Fibroblast of mammary gland (primary cell): ENCODE results near the gene KMT2C.

Experiments used
- DNase-seq: peaks from one replicate; pipeline ENCODE4 v3.0.0-alpha.2; 2010; ENCODE audit warnings: low read depth
- H3K4me3 ChIP-seq: 2 replicates; pipeline ENCODE4 v1.5.1; 2011; ENCODE audit warnings: low read depth, mild to moderate bottlenecking, low read length, moderate library complexity; ENCODE audit not compliant: control insufficient read depth
- CTCF ChIP-seq: conservative IDR thresholded peaks from 2 replicates; pipeline ENCODE4 v1.5.1; 2011; ENCODE audit warnings: low read depth, low read length, inconsistent platforms; ENCODE audit not compliant: control insufficient read depth, insufficient read depth

The KMT2C gene

GRCh38 chr7:152137476-152138025, 298.3 kb downstream of the KMT2C start:
- DNase-seq: peak; percentile 1
- no peak overlapping the region for H3K4me3 ChIP-seq
- no peak for TF ChIP-seq CTCF

GRCh38 chr7:152136686-152137085, 299.1 kb downstream of the KMT2C start:
- peak; percentile 50 for DNase-seq

GRCh38 chr7:152133804-152134203, 302.0 kb downstream of the KMT2C start:
- DNase-seq: no peak
- no peak overlapping the region for H3K4me3 ChIP-seq
- no peak for TF ChIP-seq CTCF

More at GRCh38 chr7:152136686-152137085, 299.1 kb downstream of the KMT2C start:
- TF ChIP-seq CTCF: no peak
- H3K4me3 ChIP-seq: no peak overlapping the region

- H3K4me3 ChIP-seq: no peak overlapping the region
- DNase-seq: no peak
- no peak for TF ChIP-seq CTCF
These were observed 303.0 kb downstream of the KMT2C start for GRCh38 chr7:152132812-152133211.

- TF ChIP-seq CTCF: no peak
- H3K4me3 ChIP-seq: no peak overlapping the region
- no peak for DNase-seq
These were observed 303.8 kb downstream of the KMT2C start for GRCh38 chr7:152131981-152132494.

GRCh38 chr7:152130658-152131590, 304.9 kb downstream of the KMT2C start:
- DNase-seq: no peak
- no peak for TF ChIP-seq CTCF
- no peak overlapping the region for H3K4me3 ChIP-seq
